Effector memory CD8-positive, alpha-beta T cell (primary cell): Measurements from ENCODE around the gene TEKT5.
"Not testable (repeated sequence)": the region's sequence is repeated elsewhere in the genome, so short reads cannot be mapped to it uniquely, and the experiment has no call there.

Experiments
- ATAC-seq: fragments of 150-1000 bp; cut with Tn5 transposase; replicated peaks from 2 replicates; pipeline ENCODE4 v1.10.0; 2021; ENCODE audit warnings: mild to moderate bottlenecking, moderate library complexity
- DNase-seq, 3 experiments: peaks; one replicate each; pipeline ENCODE4 v3.0.0; 2021
- H3K27ac Mint-ChIP-seq, 2 donors: one replicate each; pipeline ENCODE4 v1.8.0; 2022; ENCODE audit warnings: mild to moderate bottlenecking in 2 of 2, mixed read lengths in 2 of 2, moderate library complexity in 2 of 2
- H3K27me3 Mint-ChIP-seq, 2 donors: one replicate each; pipeline ENCODE4 v1.8.0; 2022; ENCODE audit warnings: mixed read lengths in 2 of 2
- H3K36me3 Mint-ChIP-seq: one replicate; pipeline ENCODE4 v1.8.0; 2022; ENCODE audit warnings: mild to moderate bottlenecking, moderate library complexity, mixed read lengths; ENCODE audit not compliant: insufficient read depth
- H3K4me1 Mint-ChIP-seq, 2 donors: one replicate each; pipeline ENCODE4 v1.8.0; 2022; ENCODE audit warnings: low read depth in 2 of 2, mixed read lengths in 2 of 2
- H3K4me3 Mint-ChIP-seq, 2 donors: one replicate each; pipeline ENCODE4 v1.8.0; 2022; ENCODE audit warnings: mild to moderate bottlenecking in 2 of 2, mixed read lengths in 2 of 2, moderate library complexity in 2 of 2
- H3K9me3 Mint-ChIP-seq, 2 donors: one replicate each; pipeline ENCODE4 v1.8.0; 2022; ENCODE audit warnings: mixed read lengths in 2 of 2

TEKT5 gene

DNA sequence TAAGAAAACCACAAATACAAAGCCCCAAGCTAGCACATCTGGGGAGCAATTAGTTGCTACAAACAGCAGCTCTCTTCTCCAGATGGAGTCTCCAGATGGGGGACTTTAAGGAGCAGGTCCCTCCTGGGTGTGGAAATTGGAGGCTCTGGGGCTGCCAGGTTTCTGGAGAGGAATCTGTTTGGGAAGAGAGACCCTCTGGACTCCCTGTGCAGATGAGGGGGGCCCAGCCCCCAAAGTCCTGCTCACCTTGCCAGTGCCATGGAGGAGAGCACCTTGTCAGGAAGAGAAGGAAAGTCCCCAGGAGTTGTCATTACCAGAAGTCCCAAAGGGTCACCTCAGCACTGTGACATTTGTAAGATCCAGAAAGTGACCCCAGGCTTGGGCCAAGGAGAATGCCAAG lies 14.8 kb downstream of the TEKT5 start:
- no peaks in the 10 kb centered on the region for H3K4me1 Mint-ChIP-seq
- H3K27me3 Mint-ChIP-seq, result peaks cover 39 to 64% of the 10 kb centered on the region in 2 donors
- H3K9me3 Mint-ChIP-seq, result no peaks in the 10 kb centered on the region
- ATAC-seq (no peak), DNase-seq (no peak)
- H3K27ac Mint-ChIP-seq, result no peak overlapping the region
- peaks cover 3% of the 10 kb centered on the region for H3K36me3 Mint-ChIP-seq
- no peak overlapping the region for H3K4me3 Mint-ChIP-seq

DNA sequence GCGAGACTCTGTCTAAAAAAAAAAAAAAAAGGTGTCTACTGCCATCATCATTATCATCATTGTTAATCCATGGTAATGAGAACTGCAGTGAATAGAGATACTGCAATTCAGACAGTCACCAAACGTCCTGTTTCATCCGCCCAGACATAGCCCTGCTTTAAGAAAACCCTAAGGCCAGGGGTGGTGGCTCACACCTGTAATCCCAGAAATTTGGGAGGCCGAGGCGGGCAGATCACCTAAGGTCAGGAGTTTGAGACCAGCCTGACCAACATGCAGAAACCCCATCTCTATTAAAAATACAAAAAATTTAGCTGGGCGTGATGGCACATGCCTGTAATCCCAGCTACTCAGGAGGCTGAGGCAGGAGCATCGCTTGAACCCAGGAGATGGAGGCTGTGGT lies 15.3 kb downstream of the TEKT5 start:
- ATAC-seq, H3K4me3 Mint-ChIP-seq, H3K36me3 Mint-ChIP-seq, H3K9me3 Mint-ChIP-seq, DNase-seq, H3K4me1 Mint-ChIP-seq, H3K27ac Mint-ChIP-seq: not testable (repeated sequence)
- H3K27me3 Mint-ChIP-seq, result peaks cover 37 to 59% of the 10 kb centered on the region in 2 donors

DNA sequence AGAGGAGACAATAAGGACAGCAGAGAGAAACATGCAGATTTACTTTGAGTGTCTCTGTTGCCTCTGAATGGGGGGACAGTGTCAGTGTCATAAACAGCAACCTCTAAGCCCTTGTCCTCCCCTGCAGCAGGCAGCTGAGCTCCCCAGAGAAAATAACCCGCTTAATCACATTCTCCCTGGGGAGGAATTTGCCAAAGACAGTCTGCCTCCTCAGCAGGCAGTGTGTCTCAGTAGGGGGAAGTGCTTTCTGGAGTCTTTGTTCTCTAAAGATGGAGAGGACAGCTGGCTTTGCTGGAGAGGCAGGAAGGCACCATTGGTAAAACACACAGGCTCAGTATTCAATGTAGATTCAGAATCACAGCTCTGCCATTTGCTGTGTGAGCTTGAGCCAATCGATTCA lies 16.1 kb downstream of the TEKT5 start:
- Mint-ChIP-seq H3K36me3 (peaks cover 3% of the 10 kb centered on the region), H3K4me1 (no peaks in the 10 kb centered on the region), H3K9me3 (no peaks in the 10 kb centered on the region), H3K27me3 (peaks cover 37 to 61% of the 10 kb centered on the region in 2 donors), H3K27ac (no peak overlapping the region), H3K4me3 (no peak overlapping the region)
- ATAC-seq, result no peak
- no peak for DNase-seq

DNA sequence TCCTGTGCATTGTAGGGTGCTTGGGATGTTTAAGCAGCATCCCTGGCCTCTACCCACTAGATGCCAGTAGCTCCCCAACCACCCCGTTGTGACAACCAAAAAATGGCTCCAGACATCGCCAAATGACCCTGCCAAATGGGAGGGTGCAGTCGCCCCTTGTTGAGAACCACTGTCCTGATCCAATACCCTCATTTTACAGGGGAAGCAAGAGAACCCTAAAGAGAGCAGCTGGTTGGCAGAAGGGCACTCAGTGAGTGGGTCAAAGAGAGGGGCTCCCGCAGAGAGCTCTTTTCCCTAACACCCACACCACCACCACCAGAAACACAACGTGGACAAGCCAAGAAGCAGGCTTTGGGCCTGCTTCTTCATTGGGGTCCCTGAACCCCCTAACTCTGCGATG lies 18.4 kb downstream of the TEKT5 start:
- no peak for ATAC-seq
- no peak for DNase-seq
- peaks cover 3% of the 10 kb centered on the region for H3K36me3 Mint-ChIP-seq
- no peak overlapping the region for H3K4me3 Mint-ChIP-seq
- H3K27me3 Mint-ChIP-seq, result peaks cover 31 to 66% of the 10 kb centered on the region in 2 donors
- H3K9me3 Mint-ChIP-seq, result no peaks in the 10 kb centered on the region
- H3K4me1 Mint-ChIP-seq, result no peaks in the 10 kb centered on the region
- no peak overlapping the region for H3K27ac Mint-ChIP-seq

DNA sequence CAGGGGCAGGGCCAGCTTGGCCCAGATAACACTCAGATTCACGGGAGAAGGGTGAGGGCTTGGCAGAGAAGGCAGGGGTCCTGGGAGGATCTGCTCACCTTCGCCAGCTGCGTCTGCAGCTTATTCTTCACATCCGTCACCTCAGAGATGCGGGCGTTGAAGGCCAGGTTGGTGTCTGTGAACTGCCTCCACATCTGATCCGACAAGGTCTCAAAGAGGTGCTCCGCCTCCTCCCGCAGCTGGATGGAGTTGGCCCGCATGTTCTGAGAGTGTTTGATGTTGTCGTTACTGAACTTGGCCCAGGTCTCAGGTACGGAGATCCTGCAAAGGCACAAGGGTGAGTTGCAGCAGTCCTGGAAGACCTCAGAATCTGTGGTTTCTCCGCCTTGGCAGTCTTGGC lies 18.9 kb downstream of the TEKT5 start:
- H3K36me3 Mint-ChIP-seq, result peaks cover 3% of the 10 kb centered on the region
- no peak for DNase-seq
- H3K27me3 Mint-ChIP-seq, result peaks cover 33 to 69% of the 10 kb centered on the region in 2 donors
- no peaks in the 10 kb centered on the region for H3K9me3 Mint-ChIP-seq
- no peak for ATAC-seq
- no peak overlapping the region for H3K4me3 Mint-ChIP-seq
- H3K4me1 Mint-ChIP-seq, result no peaks in the 10 kb centered on the region
- no peak overlapping the region for H3K27ac Mint-ChIP-seq

DNA sequence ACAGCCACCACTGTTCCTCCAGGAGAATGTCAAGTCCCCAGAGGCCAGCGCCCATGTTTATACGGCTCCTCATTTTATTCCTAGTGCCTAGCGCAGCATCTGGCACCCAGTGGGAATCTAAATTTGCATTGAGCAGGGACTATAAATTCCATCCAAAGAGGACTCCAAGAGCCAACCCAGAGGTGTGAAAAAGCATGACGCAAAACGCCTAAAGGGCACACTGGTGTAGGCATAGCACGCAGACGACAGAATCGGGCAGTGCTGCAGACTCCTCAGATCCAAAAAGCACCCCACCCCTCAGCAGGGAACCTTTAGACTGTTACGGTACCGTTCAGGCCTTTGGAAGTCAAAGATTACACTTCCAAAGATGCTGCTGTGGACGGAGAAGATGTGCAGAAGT lies 19.5 kb downstream of the TEKT5 start:
- DNase-seq (no peak), ATAC-seq (no peak)
- no peaks in the 10 kb centered on the region for H3K9me3 Mint-ChIP-seq
- H3K4me1 Mint-ChIP-seq, result no peaks in the 10 kb centered on the region
- no peak overlapping the region for H3K27ac Mint-ChIP-seq
- H3K27me3 Mint-ChIP-seq, result peaks cover 33 to 69% of the 10 kb centered on the region in 2 donors
- H3K4me3 Mint-ChIP-seq, result no peak overlapping the region
- peaks cover 3% of the 10 kb centered on the region for H3K36me3 Mint-ChIP-seq

DNA sequence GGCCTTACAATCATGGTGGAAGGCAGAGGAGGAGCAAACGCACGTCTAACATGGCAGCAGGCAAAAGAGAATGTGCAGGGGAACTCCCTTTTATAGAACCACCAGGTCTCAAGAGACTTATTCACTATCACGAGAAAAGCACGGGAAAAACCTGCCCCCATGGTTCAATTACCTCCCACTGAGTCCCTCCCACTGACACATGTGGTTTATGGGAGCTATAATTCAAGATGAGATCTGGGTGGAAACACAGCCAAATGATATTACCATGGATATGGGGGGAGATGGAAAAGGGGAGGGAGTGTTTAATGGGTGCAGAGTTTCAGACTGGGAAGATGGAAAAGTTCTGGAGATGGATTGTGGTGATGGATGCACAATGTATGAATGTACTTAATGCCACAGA lies 23.0 kb downstream of the TEKT5 start:
- H3K4me3 Mint-ChIP-seq, result no peak overlapping the region
- no peaks in the 10 kb centered on the region for H3K36me3 Mint-ChIP-seq
- ATAC-seq (no peak), DNase-seq (no peak)
- H3K4me1 Mint-ChIP-seq, result no peaks in the 10 kb centered on the region
- H3K9me3 Mint-ChIP-seq, result no peaks in the 10 kb centered on the region
- H3K27me3 Mint-ChIP-seq, result peaks cover 24 to 45% of the 10 kb centered on the region in 2 donors
- no peak overlapping the region for H3K27ac Mint-ChIP-seq

DNA sequence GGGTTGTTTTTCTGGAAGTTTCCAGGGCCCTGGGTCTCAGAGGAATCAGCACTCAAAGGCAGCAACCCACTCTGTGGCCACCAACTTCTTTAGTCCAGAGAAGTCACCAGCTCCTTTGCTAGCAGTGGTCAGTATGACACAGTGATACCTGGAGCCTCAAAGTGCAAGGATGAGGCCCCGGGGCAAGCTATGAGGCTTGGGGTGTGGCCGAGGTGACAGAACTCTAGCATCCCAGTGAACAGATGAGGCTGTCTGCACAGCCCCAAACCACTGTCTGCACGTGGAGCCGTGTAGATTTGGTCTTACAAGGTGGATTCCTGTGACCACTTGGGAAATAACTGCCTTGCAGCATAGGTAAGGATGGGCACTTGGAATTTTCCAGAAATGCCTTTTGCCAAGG lies 24.9 kb downstream of the TEKT5 start:
- Mint-ChIP-seq H3K4me1 (no peaks in the 10 kb centered on the region), H3K36me3 (no peaks in the 10 kb centered on the region), H3K27me3 (peaks cover 32 to 50% of the 10 kb centered on the region in 2 donors), H3K9me3 (no peaks in the 10 kb centered on the region), H3K27ac (no peak overlapping the region), H3K4me3 (no peak overlapping the region)
- DNase-seq (no peak), ATAC-seq (no peak)

DNA sequence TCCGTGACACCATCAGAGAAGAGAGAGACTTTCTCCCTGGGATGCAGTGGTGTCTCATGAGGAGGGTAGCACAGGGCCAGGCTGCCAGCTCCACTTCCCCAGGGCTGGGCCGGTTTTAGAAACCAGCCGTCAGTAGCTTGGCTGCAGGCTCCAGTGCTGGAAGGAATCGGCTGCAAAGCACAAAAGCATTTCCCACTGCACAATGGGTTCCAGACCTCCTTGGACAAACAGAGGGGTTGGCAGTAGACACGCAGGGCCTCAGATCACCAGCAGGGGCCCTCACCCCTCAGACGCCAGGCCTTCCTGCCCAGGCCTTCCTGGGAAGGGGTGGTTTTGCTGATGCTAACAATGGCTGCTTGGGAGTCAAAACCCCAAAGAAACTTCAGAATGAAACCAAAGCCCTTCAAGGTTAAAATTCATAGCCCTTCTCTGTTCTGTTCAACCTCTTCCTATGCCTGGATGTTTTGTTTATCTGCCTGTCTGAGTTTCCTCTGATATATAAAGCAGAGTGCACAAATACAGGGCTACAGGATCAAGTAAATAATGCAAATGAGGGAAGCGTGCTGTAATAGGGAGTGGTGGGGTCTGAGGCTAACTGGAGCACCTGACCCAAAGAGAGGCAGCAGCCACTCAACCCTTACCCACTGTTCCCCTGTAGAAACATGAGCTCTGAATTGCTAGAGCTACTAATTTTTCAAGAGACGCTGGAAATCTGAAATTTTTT lies 26.2 kb downstream of the TEKT5 start:
- Mint-ChIP-seq H3K9me3 (no peaks in the 10 kb centered on the region), H3K4me1 (no peaks in the 10 kb centered on the region), H3K27ac (no peak overlapping the region), H3K27me3 (peaks cover 32 to 47% of the 10 kb centered on the region in 2 donors), H3K36me3 (no peaks in the 10 kb centered on the region), H3K4me3 (no peak overlapping the region)
- DNase-seq, result peak in 1 of 3 experiments; percentile 1
- no peak for ATAC-seq

DNA sequence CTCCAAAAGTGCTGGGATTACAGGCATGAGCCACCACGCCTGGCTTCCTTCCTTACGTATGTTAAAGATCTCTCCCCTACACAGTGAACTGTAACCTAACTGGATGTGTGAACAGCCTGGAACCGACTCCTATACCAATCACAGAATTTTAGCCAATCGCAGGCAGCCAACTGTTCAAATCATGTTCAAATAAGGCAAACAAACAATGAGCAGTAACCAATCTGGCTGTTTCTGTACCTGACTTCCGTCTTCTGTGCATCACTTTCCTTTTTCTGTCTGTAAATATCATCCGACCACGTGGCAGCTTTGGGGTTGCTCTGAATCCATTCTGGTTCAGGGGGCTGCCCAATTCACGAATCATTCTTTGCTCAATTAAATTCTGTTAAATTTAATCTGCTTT lies 27.5 kb downstream of the TEKT5 start:
- Mint-ChIP-seq H3K4me1 (peaks cover 0 to 2% of the 10 kb centered on the region in 2 donors), H3K27me3 (peaks cover 40 to 47% of the 10 kb centered on the region in 2 donors), H3K27ac (no peak overlapping the region), H3K9me3 (no peaks in the 10 kb centered on the region), H3K36me3 (no peaks in the 10 kb centered on the region), H3K4me3 (no peak overlapping the region)
- ATAC-seq, result no peak
- no peak for DNase-seq

DNA sequence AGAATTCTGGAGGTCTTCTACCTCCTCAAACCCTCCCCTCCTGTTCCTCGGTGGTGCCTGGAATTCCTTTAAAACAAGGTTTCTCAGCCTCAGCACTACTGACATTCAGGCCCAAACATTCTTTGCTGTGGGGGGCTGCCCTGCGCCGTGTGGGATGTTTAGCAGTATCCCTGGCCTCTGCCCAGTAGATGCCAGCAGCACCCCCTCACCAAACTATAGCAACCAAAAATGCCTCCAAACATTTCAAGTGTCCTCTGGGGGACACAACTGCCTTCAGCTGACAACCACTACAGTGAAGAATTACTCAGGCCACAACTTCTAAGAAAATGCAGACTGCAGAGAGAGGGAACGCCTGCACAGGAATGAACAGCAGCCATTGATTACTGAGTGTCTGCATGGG lies 28.4 kb downstream of the TEKT5 start:
- H3K27me3 Mint-ChIP-seq, result peaks cover 35 to 47% of the 10 kb centered on the region in 2 donors
- H3K27ac Mint-ChIP-seq, result no peak overlapping the region
- no peak overlapping the region for H3K4me3 Mint-ChIP-seq
- ATAC-seq (no peak), DNase-seq (no peak)
- peaks cover 0 to 2% of the 10 kb centered on the region in 2 donors for H3K4me1 Mint-ChIP-seq
- H3K36me3 Mint-ChIP-seq, result no peaks in the 10 kb centered on the region
- H3K9me3 Mint-ChIP-seq, result no peaks in the 10 kb centered on the region

DNA sequence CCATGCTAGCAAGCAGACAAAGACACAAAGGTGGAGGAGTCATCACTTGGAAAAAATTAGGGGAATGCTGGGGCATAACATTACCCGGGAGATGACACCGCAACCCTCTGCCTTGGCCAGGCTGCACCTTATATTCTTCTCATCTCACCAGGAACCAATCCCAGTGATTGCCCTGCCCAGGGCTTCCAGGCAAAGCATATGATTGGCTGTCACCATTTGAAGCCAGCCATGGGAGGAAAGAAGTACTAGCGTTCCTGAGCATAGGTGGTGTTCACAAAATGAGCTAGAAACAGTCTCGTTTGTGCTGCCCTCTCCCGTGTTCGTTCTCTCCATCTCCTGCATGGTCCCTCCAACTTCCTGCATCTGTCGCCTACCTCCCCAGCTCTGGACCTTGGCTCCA lies 29.6 kb downstream of the TEKT5 start:
- Mint-ChIP-seq H3K4me3 (no peak overlapping the region), H3K27ac (no peak overlapping the region), H3K9me3 (no peaks in the 10 kb centered on the region), H3K36me3 (no peaks in the 10 kb centered on the region), H3K27me3 (peaks cover 31 to 50% of the 10 kb centered on the region in 2 donors), H3K4me1 (peaks cover 0 to 2% of the 10 kb centered on the region in 2 donors)
- DNase-seq (no peak), ATAC-seq (no peak)

DNA sequence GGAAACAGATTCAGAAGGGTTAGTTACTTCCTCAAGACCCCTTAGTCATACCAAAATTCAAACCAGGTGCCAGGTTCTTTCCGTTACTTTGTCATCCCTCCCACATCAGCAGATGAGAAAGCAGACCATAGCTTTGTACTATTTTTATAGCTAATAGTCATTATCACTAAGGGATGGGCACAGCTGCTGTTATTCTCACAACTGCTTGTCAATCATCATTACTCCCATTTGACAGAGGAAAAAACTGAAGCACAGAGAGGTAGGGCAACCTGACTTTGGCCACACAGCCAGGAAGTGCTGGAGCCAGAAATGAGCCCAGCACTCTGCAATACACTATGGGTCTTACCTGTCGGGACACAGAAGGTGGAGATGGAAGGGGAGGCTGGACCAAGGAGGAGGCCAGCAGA lies 30.0 kb downstream of the TEKT5 start:
- H3K27me3 Mint-ChIP-seq, result peaks cover 33 to 50% of the 10 kb centered on the region in 2 donors
- no peaks in the 10 kb centered on the region for H3K9me3 Mint-ChIP-seq
- H3K4me1 Mint-ChIP-seq, result peaks cover 0 to 2% of the 10 kb centered on the region in 2 donors
- H3K27ac Mint-ChIP-seq, result no peak overlapping the region
- ATAC-seq, result no peak
- H3K4me3 Mint-ChIP-seq, result no peak overlapping the region
- no peaks in the 10 kb centered on the region for H3K36me3 Mint-ChIP-seq
- DNase-seq, result no peak

DNA sequence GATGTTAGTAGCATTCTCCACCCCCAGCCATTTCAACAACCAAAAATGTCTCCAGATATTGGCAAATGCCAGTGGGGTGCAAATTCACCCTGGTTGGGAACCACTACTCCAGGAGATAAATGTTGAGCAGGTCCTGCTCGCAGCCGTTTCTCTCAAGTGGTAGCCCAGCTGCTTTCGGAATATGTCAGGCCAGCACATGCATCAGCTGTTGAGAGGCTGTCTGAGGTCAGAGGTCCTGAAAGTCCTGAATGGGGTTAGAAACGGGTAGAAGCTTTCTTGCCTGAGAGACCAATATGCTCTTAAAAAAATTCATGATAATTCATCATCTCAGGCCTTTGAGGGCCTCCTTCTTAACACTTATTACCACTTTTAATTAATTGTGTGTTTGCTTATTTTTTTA lies 31.0 kb downstream of the TEKT5 start:
- no peak for DNase-seq
- Mint-ChIP-seq H3K9me3 (no peaks in the 10 kb centered on the region), H3K4me3 (no peak overlapping the region), H3K27me3 (peaks cover 38 to 50% of the 10 kb centered on the region in 2 donors), H3K4me1 (peaks cover 0 to 2% of the 10 kb centered on the region in 2 donors), H3K36me3 (no peaks in the 10 kb centered on the region), H3K27ac (no peak overlapping the region)
- ATAC-seq, result no peak
